ENCODE results near the gene MRPS6.

- TF ChIP-seq CTCF (IDR thresholded peaks at IDR 0.05) (no peak), POLR2A (IDR thresholded peaks at IDR 0.05) (no peak)
Observed at GRCh38 chr21:34091032-34091431, 17.7 kb downstream of the MRPS6 start.
